Esophagus muscularis mucosa (tissue), 4 donors: ENCODE results near the gene GET3. TPM values are rescaled to one million over a fixed set of nuclear protein-coding genes. Genes with fewer than 3 reads are reported as not detected.

Source experiments
- DNase-seq: peaks from one replicate; pipeline ENCODE4 v3.0.0-alpha.2; 2017; ENCODE audit errors: extremely low spot score
- H3K27ac ChIP-seq, 4 donors: fragments of 200-600 bp; sonication (generic); replicated peaks in 1 of 4; 1 replicate in 3 of 4; 2 replicates in 1 of 4; pipeline ENCODE4 v1.5.1; 2016 to 2019; ENCODE audit warnings: mild to moderate bottlenecking in 1 of 4
- H3K27me3 ChIP-seq, 4 donors: fragments of 200-600 bp; sonication (generic); one replicate each; pipeline versions ENCODE4 v1.5.1 to v1.6.0; 2016 to 2019
- H3K36me3 ChIP-seq, 4 donors: fragments of 200-600 bp; sonication (generic); one replicate each; pipeline ENCODE4 v1.5.1; 2016 to 2019
- H3K4me1 ChIP-seq, 4 donors: fragments of 200-600 bp; sonication (generic); one replicate each; pipeline ENCODE4 v1.5.1; 2016 to 2019
- H3K4me3 ChIP-seq, 4 donors: fragments of 200-600 bp; sonication (generic); 1 replicate in 2 of 4; 2 replicates in 2 of 4; pipeline ENCODE4 v1.5.1; 2016 to 2019; ENCODE audit warnings: mild to moderate bottlenecking in 4 of 4, moderate library complexity in 1 of 4
- H3K9me3 ChIP-seq, 4 donors: fragments of 200-600 bp; sonication (generic); 1 replicate in 3 of 4; 2 replicates in 1 of 4; pipeline ENCODE4 v1.5.1; 2016 to 2019
- EP300 ChIP-seq: sonication (generic); formaldehyde crosslinking; IDR thresholded peaks from one replicate; pipeline ENCODE4 v1.6.1; 2017; ENCODE audit warnings: antibody characterized with exemption
- POLR2A ChIP-seq: fragments of 450-650 bp; IDR thresholded peaks from one replicate; pipeline ENCODE4 v1.6.1; 2017; ENCODE audit warnings: antibody characterized with exemption, moderate library complexity, mild to moderate bottlenecking, low read depth
- POLR2AphosphoS5 ChIP-seq, 2 donors: sonication (generic); formaldehyde crosslinking; IDR thresholded peaks; one replicate each; pipeline ENCODE4 v1.6.1; 2017; ENCODE audit warnings: antibody characterized with exemption in 2 of 2
- WGBS: methylation state at CpG from one replicate; pipeline ENCODE4 v1.1.5; 2018; 5-methylcytosine and 5-hydroxymethylcytosine counted together
- intact Hi-C: fragments of 100-400 bp; cut with DNase I; formaldehyde crosslinking; loops from one replicate; pipeline ENCODE4 v1.15.1; 2023
- total RNA-seq, 4 donors: library from RNA; depleted of rRNA; stranded (reverse); fragments of >200 nt; gene quantifications; one replicate each; pipeline versions ENCODE4 v1.1.0 to v1.2.1, GENCODE V29; 2016
- TF ChIP-seq, protein P1 (sequence below), 3 experiments: fragments of 200-600 bp in 2 of 3; fragments of 450-650 bp in 1 of 3; sonication (generic) in 2 of 3; IDR thresholded peaks; one replicate each; pipeline ENCODE4 v1.5.1; 2017 to 2019; ENCODE audit warnings: antibody characterized with exemption in 3 of 3, mild to moderate bottlenecking in 2 of 3, moderate library complexity in 1 of 3

Gene GET3
- total RNA-seq, 4 donors from 2014 or later, result 46.9 to 63.5 (median 51.3) TPM

DNA sequence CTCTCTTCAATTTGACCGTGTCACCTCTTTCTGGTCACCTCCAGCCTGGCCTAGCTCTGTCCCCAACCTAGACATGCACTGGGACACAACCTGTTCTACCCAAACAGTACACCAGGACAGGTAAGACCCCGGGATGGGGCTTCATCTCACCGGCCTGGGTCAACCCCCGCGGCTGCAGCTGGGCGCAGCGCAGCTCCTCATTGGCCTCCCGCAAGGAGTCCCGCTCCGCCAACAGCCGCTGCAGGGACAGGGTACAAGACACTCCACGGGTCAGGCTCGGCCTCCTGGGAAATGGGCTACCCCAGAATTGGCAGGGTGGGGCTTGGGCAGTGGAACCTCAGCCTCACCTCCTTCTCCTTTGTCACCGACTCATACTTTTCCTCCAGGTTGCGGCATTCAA lies 30.4 kb downstream of the GET3 start:
- WGBS, result 91% methylated on average over 10 of the region's 15 CpGs
- H3K36me3 ChIP-seq, result peaks cover 13 to 58% (median 36%) of the 10 kb centered on the region in 4 donors
- intact Hi-C loops, result loop anchor here (2.0 kb wide), 1 partner anchor 79 kb away; no protein-coding TSS in a partner anchor

DNA sequence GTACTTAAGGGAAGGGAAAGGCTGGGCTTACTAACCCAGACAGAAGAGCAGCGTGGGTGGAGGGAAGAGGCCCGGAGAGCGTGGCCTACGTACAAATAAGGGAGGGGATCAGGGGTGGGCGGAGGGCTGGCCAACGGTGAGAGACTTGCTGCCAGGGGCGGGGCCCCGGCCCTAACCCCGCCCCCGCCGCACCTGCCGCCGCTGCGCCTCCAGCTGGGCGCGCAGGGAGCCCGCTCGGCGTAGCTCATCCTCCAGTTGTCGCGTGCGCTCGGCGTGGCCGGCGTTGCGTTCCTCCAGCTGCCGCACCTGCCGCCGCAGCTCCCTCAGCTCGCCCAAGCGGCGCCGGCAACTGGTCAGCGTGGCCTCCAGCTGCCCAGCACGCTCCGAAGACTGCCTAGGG lies 32.4 kb downstream of the GET3 start:
- no peaks in the 10 kb centered on the region for H3K9me3 ChIP-seq
- no peak overlapping the region for H3K4me3 ChIP-seq
- H3K27ac ChIP-seq, result no peak overlapping the region
- H3K4me1 ChIP-seq, result peaks cover 7 to 25% (median 9%) of the 10 kb centered on the region in 4 donors
- intact Hi-C loops, result no loop called here
- H3K36me3 ChIP-seq, result peaks cover 0 to 46% (median 26%) of the 10 kb centered on the region in 4 donors
- TF ChIP-seq POLR2A (no peak), EP300 (no peak), POLR2AphosphoS5 (IDR thresholded peaks at IDR 0.05) (no peak)
- TF ChIP-seq, protein P1, sequence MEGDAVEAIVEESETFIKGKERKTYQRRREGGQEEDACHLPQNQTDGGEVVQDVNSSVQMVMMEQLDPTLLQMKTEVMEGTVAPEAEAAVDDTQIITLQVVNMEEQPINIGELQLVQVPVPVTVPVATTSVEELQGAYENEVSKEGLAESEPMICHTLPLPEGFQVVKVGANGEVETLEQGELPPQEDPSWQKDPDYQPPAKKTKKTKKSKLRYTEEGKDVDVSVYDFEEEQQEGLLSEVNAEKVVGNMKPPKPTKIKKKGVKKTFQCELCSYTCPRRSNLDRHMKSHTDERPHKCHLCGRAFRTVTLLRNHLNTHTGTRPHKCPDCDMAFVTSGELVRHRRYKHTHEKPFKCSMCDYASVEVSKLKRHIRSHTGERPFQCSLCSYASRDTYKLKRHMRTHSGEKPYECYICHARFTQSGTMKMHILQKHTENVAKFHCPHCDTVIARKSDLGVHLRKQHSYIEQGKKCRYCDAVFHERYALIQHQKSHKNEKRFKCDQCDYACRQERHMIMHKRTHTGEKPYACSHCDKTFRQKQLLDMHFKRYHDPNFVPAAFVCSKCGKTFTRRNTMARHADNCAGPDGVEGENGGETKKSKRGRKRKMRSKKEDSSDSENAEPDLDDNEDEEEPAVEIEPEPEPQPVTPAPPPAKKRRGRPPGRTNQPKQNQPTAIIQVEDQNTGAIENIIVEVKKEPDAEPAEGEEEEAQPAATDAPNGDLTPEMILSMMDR (IDR thresholded peaks at IDR 0.05), result no peak
- no peaks in the 10 kb centered on the region for H3K27me3 ChIP-seq
- no peak for DNase-seq
- WGBS, result 34% methylated on average over 11 of the region's 37 CpGs

More for the DNA sequence above, 30.4 kb downstream of the GET3 start:
- TF ChIP-seq, protein P1 (IDR thresholded peaks at IDR 0.05), result no peak
- Histone ChIP-seq H3K27ac (no peak overlapping the region), H3K4me1 (peaks cover 4 to 8% (median 6%) of the 10 kb centered on the region in 4 donors), H3K4me3 (no peak overlapping the region), H3K27me3 (no peaks in the 10 kb centered on the region), H3K9me3 (no peaks in the 10 kb centered on the region)
- no peak for DNase-seq

DNA sequence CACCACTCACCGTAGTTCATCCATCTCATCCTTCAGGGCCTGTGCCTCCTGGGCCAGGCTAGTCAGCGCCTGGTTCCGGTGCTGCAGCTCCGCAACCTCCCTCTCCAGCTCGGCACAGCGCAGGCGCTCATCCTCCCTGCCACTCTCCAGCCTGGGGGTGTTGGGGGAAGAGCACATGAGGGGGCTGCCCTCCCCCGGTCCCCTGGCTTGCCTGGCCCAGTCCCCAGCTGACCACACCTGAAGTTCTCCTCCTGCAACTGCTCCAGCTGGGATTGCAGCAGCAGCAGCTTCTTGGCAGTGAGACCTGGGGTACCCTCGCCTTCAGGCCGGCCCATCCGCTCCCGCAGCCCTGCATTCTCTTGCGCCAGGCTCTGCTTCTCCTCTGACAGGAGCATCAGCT lies 33.6 kb downstream of the GET3 start:
- TF ChIP-seq, protein P1 (IDR thresholded peaks at IDR 0.05), result no peak
- no peak for TF ChIP-seq POLR2AphosphoS5 (IDR thresholded peaks at IDR 0.05)
- no peak for TF ChIP-seq EP300
- no peak for TF ChIP-seq POLR2A
- Histone ChIP-seq H3K9me3 (no peaks in the 10 kb centered on the region), H3K36me3 (peaks cover 0 to 35% (median 19%) of the 10 kb centered on the region in 4 donors), H3K4me1 (peaks cover 9 to 24% (median 12%) of the 10 kb centered on the region in 4 donors), H3K4me3 (no peak overlapping the region), H3K27me3 (no peaks in the 10 kb centered on the region), H3K27ac (no peak overlapping the region)
- intact Hi-C loops, result no loop called here
- no peak for DNase-seq
- WGBS, result 96% methylated on average over 13 of the region's 13 CpGs

DNA sequence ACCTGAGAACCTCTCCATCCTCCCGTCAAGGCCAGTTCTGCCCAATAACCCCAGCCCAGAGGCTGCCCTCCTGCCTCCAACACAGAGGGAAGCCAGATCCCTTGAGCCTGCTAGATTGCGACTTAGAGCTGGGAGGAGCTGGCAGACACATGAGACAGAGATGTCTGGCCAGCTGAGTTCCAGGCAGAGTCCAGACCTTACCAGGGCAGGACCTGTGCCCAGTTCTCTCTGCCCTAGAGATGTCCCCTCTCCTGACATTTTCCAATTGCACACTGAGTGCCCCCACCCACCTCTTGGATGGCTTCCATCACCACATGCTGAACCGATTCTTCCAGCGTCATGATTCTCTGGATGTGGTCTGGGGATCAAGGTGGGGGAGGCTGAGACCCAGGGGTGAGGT lies 35.0 kb downstream of the GET3 start:
- H3K27ac ChIP-seq, result no peak overlapping the region
- peaks cover 0 to 32% (median 16%) of the 10 kb centered on the region in 4 donors for H3K36me3 ChIP-seq
- intact Hi-C loops, result no loop called here
- DNase-seq, result no peak
- 81% methylated on average over 4 of the region's 4 CpGs for WGBS
- H3K4me1 ChIP-seq, result peaks cover 16 to 26% (median 20%) of the 10 kb centered on the region in 4 donors
- H3K4me3 ChIP-seq, result no peak overlapping the region
- no peaks in the 10 kb centered on the region for H3K9me3 ChIP-seq
- H3K27me3 ChIP-seq, result no peaks in the 10 kb centered on the region
- TF ChIP-seq POLR2AphosphoS5 (IDR thresholded peaks at IDR 0.05) (no peak), EP300 (no peak), POLR2A (no peak)
- TF ChIP-seq, protein P1 (IDR thresholded peaks at IDR 0.05), result no peak

DNA sequence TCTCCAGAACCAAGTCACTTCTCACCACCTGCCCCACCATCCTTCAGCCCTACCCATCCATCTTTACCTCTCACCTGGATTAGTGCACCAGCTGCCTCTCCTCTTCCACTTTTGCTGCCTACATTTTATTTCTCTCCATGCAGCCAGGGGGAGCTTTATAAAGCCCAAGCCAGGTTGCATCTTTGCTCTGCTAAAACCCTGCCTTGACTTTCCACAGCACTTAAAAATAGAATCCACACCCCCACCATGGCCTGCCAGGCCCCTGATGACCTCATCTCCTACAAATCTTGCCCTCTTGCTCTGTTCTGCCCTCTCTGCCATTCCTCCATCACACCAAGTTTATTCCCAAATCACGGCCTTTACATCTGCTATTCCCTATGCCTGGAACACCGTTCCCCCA lies 36.3 kb downstream of the GET3 start:
- Histone ChIP-seq H3K27me3 (no peaks in the 10 kb centered on the region), H3K4me1 (peaks cover 25 to 34% (median 31%) of the 10 kb centered on the region in 4 donors), H3K4me3 (no peak overlapping the region), H3K27ac (no peak overlapping the region), H3K36me3 (peaks cover 0 to 22% (median 13%) of the 10 kb centered on the region in 4 donors), H3K9me3 (no peaks in the 10 kb centered on the region)
- intact Hi-C loops, result no loop called here
- 85% methylated on average over 2 of the region's 2 CpGs for WGBS
- DNase-seq, result no peak
- TF ChIP-seq, protein P1 (IDR thresholded peaks at IDR 0.05), result no peak
- TF ChIP-seq EP300 (no peak), POLR2A (no peak), POLR2AphosphoS5 (IDR thresholded peaks at IDR 0.05) (no peak)
